ENCODE results near the gene CHTF8.

The CHTF8 gene

DNA sequence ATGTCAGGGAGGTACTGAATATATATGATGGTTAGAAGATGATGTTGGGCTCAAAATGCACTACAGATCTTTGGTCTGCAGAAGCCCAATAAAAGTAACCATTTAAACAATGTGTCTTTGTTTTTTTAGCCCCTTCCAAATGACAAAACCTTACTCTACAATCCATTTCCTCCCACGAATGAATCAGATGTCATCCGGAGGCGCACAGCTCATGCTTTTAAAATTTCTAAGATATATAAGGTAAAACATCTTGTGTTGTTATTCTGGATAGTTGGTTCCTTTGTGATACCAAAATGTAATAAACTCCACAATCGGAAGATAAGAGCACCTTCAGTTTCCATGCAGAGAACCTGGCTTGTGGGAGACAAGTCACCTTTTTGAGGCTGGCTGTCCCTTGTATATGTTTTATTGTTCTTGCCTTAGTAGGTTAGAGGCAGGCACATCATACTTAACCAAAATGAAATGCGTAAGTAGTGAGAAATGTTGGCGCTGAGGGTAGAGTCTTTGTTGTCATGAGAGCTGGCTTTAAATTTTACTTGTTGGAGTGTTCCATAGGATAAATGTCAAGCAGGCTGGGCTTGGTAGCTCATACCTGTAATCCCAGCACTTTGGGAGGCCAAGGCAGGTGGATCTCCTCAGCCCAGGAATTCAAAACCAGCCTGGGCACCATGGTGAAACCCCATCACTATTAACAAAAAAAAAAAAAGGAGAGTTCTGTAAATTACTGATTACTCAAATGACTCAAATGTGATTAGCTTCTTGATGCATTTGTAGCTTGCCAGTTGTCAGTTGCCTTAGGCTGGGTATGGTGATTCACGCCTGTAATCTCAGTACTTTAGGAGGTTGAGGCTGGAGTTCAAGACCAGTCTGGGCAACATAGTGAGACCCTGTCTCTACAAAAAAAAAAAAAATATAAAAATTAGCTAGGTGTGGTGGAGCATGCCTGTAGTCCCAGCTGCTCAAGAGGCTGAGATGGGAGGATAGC is 34.9 kb upstream of the CHTF8 start:
- Histone ChIP-seq H3K4me1 (ENCODE audit: control insufficient read depth, insufficient read depth, low read length) (peaks cover 10% of the 10 kb centered on the region; the same call in 1 of the 2 replicates), H3K9me3 (ENCODE audit: control insufficient read depth, insufficient read depth, low read depth, low read length) (no peaks in the 10 kb centered on the region), H3K27ac (ENCODE audit: extremely low read depth, low read depth, low read length) (no peak overlapping the region), H3K4me3 (ENCODE audit: low read depth, low read length) (no peak overlapping the region), H3K36me3 (ENCODE audit: control insufficient read depth in 2 of 2, insufficient read depth in 1 of 2, low read length in 2 of 2) (peaks cover 26 to 66% of the 10 kb centered on the region in 2 experiments)
- TF ChIP-seq ZNF394 (tag by site-specific recombination; IDR thresholded peaks at IDR 0.05; ENCODE audit: borderline replicate concordance), result no peak
- TF ChIP-seq ZNF777 (tag by site-specific recombination; IDR thresholded peaks at IDR 0.05; ENCODE audit: borderline replicate concordance), result no peak
- TF ChIP-seq RBAK (tag by site-specific recombination; IDR thresholded peaks at IDR 0.05), result no peak
- TF ChIP-seq KLF7 (tag by site-specific recombination; IDR thresholded peaks at IDR 0.05; ENCODE audit: borderline replicate concordance), result no peak
- no peak for TF ChIP-seq ZNF792 (tag by site-specific recombination; IDR thresholded peaks at IDR 0.05)
- TF ChIP-seq ZNF621 (tag by site-specific recombination; IDR thresholded peaks at IDR 0.05), result no peak
- TF ChIP-seq ZBTB20 (tag by site-specific recombination; IDR thresholded peaks at IDR 0.05), result no peak
- ChIA-PET POLR2A (interaction anchor here (1.3 kb wide), 1 partner anchor 15 kb away, joined by 3 read pairs; no protein-coding TSS in a partner anchor), CTCF (interaction anchor here (0.6 to 1.2 kb wide), 5 partner anchors 20 to 546 kb away, joined by 3 to 5 read pairs (median 3); no protein-coding TSS in a partner anchor)

DNA sequence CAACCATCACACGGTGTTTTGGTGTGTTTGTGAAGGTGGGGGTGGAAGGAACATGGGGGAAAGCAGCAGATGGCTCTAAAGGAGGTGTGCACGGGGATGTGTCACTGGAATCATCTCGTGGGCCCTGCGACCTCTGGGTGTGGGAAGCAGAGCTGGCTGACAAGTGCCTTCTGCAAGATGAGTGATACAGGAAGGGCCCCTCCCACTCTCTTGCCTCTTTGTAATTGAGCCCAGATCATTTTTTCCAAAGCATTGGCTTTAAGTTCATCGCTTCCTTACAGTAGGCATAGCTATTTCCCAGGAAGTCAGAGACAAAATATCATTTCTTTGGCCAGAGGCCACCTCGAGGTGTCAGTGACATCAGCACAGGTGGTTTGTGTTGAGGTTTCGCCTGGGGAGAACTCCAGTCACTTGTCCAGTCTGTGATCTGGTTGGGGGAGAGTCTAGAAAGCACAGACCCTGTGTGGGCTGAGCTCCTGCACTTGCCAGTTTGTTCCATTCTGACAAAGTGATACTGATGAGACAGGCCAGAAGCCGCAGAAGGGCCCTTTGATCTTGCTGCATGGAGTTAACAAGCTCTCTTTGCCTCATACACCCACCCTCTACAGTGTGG is 33.9 kb upstream of the CHTF8 start:
- TF ChIP-seq, protein P1, sequence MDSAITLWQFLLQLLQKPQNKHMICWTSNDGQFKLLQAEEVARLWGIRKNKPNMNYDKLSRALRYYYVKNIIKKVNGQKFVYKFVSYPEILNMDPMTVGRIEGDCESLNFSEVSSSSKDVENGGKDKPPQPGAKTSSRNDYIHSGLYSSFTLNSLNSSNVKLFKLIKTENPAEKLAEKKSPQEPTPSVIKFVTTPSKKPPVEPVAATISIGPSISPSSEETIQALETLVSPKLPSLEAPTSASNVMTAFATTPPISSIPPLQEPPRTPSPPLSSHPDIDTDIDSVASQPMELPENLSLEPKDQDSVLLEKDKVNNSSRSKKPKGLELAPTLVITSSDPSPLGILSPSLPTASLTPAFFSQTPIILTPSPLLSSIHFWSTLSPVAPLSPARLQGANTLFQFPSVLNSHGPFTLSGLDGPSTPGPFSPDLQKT (IDR thresholded peaks at IDR 0.05; ENCODE audit: borderline replicate concordance, low read depth, low read length), result no peak
- TF ChIP-seq EGR2 (tag by site-specific recombination; IDR thresholded peaks at IDR 0.05; ENCODE audit: low read depth) (peak; percentile 89), ZFHX2 (tag by site-specific recombination; conservative IDR thresholded peaks at IDR 0.05) (peak; percentile 64), ZIC2 (tag by site-specific recombination; IDR thresholded peaks at IDR 0.05) (no peak)
- Histone ChIP-seq H3K4me3 (ENCODE audit: low read depth, low read length) (no peak overlapping the region), H3K4me1 (ENCODE audit: control insufficient read depth, insufficient read depth, low read length) (peaks cover 10% of the 10 kb centered on the region; the same call in 1 of the 2 replicates), H3K9me3 (ENCODE audit: control insufficient read depth, insufficient read depth, low read depth, low read length) (no peaks in the 10 kb centered on the region), H3K36me3 (ENCODE audit: control insufficient read depth in 2 of 2, insufficient read depth in 1 of 2, low read length in 2 of 2) (peaks cover 26 to 71% of the 10 kb centered on the region in 2 experiments), H3K27ac (ENCODE audit: extremely low read depth, low read depth, low read length) (no peak overlapping the region)
- POLR2A ChIA-PET, result interaction anchor here (1.3 kb wide), 1 partner anchor 16 kb away, joined by 3 read pairs; no protein-coding TSS in a partner anchor
- CTCF ChIA-PET, result interaction anchor here (0.6 to 1.2 kb wide), 4 partner anchors 19 to 75 kb away, joined by 3 to 5 read pairs (median 4); no protein-coding TSS in a partner anchor

DNA sequence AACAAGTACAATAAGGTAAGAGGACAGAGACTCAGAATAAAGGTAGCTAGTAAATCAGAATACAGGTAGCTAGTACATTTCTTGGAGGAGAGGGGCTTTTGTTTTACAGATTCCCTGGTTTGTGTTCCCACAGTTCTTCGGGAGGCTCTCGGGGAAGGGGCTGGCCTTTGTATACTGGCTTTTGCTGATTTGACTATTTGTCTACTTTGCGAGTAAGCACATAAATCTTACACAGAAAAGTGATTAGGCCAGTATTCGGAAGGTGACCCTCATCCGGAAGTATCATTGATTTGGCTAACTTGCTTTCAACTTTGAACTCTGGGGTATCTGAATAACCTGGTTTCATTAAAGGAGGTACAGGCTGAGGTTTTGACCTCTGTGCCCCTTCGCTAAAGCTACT is 33.2 kb upstream of the CHTF8 start:
- H3K4me1 ChIP-seq (ENCODE audit: control insufficient read depth, insufficient read depth, low read length), result peaks cover 10% of the 10 kb centered on the region; the same call in 1 of the 2 replicates
- no peak overlapping the region for H3K27ac ChIP-seq (ENCODE audit: extremely low read depth, low read depth, low read length)
- 0 out of 2 replicates have a peak, but pooled peaks have one; percentile 20 for TF ChIP-seq SCRT2 (tag by site-specific recombination; IDR thresholded peaks at IDR 0.05)
- TF ChIP-seq ZNF202 (tag by site-specific recombination; IDR thresholded peaks at IDR 0.05; ENCODE audit: borderline replicate concordance), result no peak
- ChIA-PET POLR2A (no interaction called here), CTCF (no interaction called here)
- H3K4me3 ChIP-seq (ENCODE audit: low read depth, low read length), result no peak overlapping the region
- H3K9me3 ChIP-seq (ENCODE audit: control insufficient read depth, insufficient read depth, low read depth, low read length), result no peaks in the 10 kb centered on the region
- H3K36me3 ChIP-seq (ENCODE audit: control insufficient read depth in 2 of 2, insufficient read depth in 1 of 2, low read length in 2 of 2), result peaks cover 30 to 78% of the 10 kb centered on the region in 2 experiments

DNA sequence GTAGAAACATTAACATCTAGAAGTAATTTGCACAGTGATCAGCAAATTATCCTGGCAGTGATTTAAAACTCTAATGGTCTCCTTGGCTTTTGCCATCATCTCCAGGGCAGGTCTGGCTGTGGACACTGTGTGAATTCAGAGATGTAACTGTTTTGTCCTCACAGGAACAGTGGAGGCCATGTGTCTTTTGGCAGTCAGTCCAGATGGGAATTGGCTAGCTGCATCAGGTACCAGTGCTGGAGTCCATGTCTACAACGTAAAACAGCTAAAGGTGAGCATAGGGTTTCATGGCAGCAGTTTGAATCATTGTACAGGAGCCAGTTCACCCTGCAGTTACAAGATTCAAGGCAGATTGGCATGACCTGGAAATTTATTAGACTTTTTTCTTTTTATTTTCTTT is 27.8 kb upstream of the CHTF8 start:
- no peaks in the 10 kb centered on the region for H3K9me3 ChIP-seq (ENCODE audit: control insufficient read depth, insufficient read depth, low read depth, low read length)
- ChIA-PET CTCF (no interaction called here), POLR2A (no interaction called here)
- H3K36me3 ChIP-seq (ENCODE audit: control insufficient read depth in 2 of 2, insufficient read depth in 1 of 2, low read length in 2 of 2), result peaks cover 38 to 74% of the 10 kb centered on the region in 2 experiments
- no peak overlapping the region for H3K4me3 ChIP-seq (ENCODE audit: low read depth, low read length)
- no peaks in the 10 kb centered on the region for H3K4me1 ChIP-seq (ENCODE audit: control insufficient read depth, insufficient read depth, low read length)
- no peak overlapping the region for H3K27ac ChIP-seq (ENCODE audit: extremely low read depth, low read depth, low read length)
- TF ChIP-seq FEZF1 (tag by site-specific recombination; IDR thresholded peaks at IDR 0.05) (no peak), IKZF3 (tag by site-specific recombination; IDR thresholded peaks at IDR 0.05) (no peak), GFI1B (tag by site-specific recombination; IDR thresholded peaks at IDR 0.05) (no peak), ZNF121 (tag by site-specific recombination; IDR thresholded peaks at IDR 0.05) (no peak), ZNF747 (tag by site-specific recombination; IDR thresholded peaks at IDR 0.05) (no peak), PRDM1 (tag by site-specific recombination; IDR thresholded peaks at IDR 0.05) (no peak), GLI4 (tag by site-specific recombination; IDR thresholded peaks at IDR 0.05) (no peak), ZNF555 (tag by site-specific recombination; conservative IDR thresholded peaks at IDR 0.05) (no peak), KLF7 (tag by site-specific recombination; IDR thresholded peaks at IDR 0.05; ENCODE audit: borderline replicate concordance) (no peak), ZNF133 (tag by site-specific recombination; IDR thresholded peaks at IDR 0.05) (no peak), ZNF157 (tag by site-specific recombination; IDR thresholded peaks at IDR 0.05) (no peak), ZBTB1 (tag by site-specific recombination; IDR thresholded peaks at IDR 0.05) (no peak)
- TF ChIP-seq, protein P2, sequence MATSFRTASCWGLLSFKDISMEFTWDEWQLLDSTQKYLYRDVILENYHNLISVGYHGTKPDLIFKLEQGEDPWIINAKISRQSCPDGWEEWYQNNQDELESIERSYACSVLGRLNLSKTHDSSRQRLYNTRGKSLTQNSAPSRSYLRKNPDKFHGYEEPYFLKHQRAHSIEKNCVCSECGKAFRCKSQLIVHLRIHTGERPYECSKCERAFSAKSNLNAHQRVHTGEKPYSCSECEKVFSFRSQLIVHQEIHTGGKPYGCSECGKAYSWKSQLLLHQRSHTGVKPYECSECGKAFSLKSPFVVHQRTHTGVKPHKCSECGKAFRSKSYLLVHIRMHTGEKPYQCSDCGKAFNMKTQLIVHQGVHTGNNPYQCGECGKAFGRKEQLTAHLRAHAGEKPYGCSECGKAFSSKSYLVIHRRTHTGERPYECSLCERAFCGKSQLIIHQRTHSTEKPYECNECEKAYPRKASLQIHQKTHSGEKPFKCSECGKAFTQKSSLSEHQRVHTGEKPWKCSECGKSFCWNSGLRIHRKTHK (tag by site-specific recombination; IDR thresholded peaks at IDR 0.05), result no peak

Data from HEK293 (cell line).